Measurements from ENCODE around the gene OTULIN.

OTULIN gene

DNA sequence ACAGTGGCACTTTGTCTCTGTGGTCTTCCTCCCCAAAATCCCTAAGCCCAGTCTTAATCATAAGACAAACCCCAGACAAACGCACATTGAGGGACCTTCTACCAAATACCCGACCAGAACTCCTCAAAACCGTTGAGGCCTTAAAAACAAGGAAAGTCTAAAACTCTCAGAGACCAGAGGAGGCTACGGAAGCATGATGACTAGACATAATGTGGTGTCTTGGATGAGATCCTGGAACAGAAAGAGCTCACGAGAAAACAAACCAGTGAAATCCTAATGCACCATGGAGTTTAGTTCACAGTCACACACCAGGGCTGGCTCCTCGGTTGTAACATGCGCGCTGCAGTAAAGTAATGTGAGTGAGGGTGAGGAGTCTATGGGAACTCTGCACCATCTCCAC is 58.4 kb downstream of the OTULIN start:
- no peak for DNase-seq

DNA sequence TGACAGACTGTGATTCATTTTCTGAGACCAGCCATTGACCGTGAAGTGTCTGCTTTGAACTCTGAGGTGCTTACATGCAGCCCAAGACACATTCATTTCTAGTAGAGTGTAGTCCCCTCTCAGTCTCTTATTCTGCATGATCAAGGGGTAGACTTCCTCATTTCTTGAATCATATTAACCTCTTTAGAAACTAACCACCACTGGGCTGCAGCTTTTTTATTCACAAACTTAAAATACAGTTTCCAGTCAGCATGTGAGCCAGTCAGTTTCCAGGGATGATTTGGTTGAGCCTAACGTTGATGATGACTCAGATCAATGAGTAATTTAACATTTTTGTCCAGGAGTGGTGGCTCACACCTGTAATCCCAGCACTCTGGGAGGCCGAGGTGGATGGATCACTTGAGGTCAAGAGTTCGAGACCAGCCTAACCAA is 59.2 kb downstream of the OTULIN start:
- DNase-seq: no peak

DNA sequence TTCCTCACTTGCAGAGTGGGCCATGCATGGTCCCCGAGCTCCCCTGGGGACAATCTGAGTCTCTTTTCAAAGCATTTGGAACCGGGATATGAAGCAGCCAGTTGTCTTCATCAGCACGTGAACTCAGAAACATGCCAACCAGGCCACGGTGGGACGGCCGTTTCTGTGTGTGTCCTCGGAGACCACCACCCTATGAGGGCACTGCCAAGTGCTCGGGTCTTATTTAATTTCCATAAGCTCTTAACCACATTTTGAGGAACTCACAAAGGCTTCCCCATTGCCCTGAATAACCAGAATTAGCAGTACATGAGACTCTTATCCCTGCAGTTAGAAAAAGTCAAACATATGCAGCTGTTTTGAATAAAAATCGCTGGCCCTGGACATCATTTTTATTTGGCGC is 60.1 kb downstream of the OTULIN start:
- no peak for DNase-seq

DNA sequence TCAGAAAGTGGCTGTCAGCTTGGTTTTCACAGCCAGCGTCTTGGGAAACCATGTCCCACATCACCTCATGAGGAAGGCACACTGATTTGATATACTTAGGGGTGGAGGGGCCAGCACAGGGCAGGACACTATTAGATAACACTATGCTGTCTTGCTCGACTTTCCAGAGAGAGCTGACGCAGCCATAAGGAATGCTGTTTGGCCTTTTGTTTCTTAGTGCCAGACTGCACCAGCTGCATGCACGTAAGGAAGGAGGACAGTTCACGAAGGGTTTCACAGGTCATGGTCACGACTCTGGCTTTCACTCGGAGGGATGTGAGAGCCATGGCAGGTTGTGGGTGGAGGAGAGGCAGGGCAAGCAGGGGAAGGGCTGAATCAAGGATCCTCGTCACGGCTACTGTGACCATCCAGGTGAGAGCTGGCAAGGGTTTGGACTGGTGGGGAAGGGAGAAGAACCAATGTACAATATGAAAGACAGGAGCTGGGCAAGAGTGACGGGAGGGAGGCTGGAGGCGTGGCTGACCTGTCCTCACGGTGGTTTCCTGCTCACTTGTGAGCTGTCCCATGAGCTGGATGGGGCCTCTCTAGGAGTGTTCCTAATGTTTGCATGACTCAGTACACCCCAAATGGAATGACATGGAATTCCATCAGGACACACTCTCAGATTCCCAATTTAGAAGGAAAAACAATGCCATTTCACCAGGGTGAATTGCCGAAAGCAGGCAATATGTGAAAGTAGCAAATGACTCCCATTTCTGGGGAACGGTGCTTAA is 61.7 kb downstream of the OTULIN start:
- no peak for DNase-seq

DNA sequence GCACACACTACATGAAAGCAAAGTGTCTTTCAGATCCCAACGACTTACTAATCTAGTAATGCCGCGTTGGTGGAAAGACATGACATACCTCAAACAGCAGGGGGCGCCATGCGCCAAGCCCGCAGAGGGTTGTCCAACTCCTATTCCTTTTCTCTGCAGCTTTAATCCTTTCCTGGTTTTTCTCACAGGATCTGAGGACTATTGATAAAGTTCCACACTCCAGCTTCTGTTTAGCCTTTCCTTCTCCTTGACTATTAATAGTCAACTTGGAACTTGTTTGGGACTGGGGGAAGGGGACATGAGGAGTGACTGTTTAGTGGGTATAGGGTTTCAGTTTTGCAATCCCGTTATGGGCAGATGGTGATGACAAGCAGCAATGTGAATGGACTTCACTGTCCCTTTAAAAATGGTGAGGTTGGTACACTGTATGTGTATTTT is 62.9 kb downstream of the OTULIN start:
- peak; percentile 52 for DNase-seq

DNA sequence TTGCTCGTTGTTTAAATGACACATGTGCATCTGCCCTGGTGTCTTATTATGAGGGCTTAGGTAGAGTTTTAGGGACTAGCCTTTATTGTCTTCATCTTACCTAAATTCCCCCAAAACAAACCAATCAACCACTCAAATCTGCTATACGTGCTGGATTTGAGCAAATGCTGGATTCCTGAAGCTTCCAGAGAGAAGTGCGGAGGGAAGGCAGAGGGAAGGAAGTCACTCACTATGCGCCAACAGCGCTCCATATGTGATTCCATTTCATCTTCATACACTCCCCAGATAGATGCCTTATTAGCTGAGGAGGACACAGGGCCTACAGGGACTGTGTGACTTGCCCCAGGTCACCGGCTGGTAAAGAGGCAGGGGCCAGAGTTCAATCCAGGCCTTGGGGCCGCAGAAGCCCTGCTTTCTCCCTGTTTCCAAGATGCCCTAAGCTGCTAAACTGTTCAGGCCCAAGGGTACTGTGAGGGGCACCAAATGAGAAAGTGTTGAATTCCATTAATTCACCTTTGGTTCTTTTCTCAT is 63.5 kb downstream of the OTULIN start:
- no peak for DNase-seq

DNA sequence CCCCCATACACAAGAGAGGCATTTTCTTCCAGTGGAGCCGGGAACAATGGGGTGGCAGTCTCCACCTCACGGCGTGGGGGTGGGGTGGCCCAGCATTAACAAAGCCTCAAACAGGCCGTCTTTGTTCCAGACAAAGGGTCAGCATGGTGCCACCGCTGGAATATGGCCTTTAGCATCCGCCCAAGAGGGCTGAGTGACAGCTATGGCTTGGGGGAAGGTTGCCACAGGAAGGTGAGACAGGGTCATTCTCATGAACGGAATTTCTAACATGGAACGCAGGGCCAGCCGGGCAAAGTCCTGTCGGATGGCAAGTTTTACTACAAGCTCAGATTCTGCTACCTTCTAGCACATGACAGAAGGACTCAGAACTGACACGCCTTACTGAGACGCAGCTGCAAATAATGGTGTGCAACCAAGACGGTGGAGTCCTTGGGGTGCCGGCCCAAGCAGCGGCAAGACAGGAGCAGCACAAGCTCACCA is 64.0 kb downstream of the OTULIN start:
- no peak for DNase-seq

DNA sequence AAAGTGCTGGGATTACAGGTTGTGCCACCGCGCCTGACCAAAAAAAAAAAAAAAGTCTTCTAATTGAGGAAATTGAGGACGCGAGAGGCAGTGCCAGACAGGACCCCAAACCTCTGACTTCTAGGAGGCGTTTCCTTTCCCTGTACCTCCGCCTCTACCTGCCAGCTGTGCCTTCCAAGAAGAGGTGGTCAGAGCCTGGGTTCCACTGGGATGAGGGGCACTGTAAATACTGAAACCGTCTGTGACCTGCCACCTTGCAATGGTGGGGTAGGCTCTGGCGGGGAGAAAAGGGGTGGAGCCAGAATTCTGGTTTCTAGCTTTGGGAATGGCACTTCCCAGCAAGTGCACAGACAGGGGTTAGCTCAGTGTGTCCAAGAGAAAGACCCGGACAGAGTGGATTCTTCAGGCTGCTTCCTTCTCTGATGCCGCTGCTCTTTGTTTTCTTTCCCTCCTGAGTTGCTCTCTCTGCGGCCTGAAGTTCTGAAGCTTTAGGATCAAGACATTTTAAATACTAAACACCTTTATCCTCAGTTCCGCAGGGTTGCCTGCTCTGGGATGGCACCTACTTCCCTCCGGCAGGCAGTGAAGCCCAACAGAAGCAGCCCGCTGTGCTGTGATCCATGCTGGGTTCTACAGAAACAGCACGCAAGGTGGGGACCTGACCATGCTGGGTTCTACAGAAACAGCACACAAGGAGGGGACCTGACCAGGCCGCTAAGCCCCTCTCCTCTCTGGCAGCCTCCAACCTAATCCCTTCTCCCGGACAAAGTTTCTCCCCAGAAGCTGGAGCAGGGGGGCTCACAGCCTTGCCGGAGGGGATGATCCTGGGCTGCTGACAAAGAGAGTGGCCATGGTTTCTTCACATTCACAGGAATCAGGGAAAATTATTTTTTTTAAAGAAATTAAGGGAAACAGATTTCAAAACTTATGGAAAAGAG is 65.2 kb downstream of the OTULIN start:
- DNase-seq: no peak

DNA sequence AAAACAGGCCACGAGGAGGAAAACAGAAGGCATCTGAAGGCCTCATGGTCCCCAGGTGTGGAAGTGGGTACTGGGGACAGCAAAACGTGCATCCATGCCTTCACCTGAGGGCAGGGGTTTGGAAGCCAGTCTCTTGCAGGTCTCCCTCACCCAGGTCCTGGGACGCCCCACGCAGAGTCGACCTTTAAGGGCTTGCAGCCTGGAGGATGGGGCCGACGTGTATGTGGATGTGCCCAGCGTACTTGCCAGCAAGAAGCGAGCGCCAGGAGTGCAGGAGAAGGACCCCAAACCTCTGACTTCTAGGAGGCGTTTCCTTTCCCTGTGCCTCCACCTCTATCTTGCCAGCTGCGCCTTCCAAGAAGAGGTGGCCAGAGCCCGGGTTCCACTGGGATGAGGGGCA is 65.9 kb downstream of the OTULIN start:
- DNase-seq: no peak

DNA sequence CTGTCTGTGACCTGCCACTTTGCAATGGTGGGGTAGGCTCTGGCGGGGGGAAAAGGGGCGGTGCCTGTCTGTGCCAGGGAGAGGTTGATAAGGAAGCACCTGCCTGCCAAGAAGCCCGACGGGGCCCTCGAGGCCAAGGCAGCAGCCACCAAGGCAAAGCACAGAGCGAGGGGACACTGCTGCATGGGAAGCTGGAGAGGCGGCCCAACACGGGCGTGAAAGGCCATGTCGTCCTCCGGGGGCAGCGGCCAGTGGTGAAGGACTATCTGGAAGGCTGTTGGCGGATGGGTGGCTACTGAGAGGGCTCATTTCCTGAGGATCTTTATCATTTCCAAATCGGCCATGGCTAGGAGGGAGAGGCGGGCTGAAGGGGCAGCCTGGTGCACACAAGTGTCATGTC is 66.4 kb downstream of the OTULIN start:
- no peak for DNase-seq

DNA sequence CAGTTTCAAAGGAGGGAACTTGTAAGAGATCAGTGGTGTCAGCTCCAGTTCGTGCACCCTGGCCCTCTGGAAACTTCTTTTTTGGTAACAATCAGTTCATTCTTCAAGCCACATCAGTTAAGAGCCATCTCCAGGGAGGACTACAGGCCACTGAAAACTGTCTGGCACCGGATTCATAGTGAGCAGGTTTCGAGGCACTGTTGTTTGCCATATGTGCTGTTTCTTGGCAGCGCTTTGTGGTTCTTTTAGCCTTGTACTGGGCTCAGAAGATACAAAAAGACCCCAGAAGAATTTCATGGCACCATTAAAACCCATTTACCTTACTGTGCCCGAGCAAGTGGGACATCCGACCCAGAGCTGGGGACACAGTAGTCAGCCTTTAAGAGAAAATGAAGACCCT is 68.5 kb downstream of the OTULIN start:
- no peak for DNase-seq

DNA sequence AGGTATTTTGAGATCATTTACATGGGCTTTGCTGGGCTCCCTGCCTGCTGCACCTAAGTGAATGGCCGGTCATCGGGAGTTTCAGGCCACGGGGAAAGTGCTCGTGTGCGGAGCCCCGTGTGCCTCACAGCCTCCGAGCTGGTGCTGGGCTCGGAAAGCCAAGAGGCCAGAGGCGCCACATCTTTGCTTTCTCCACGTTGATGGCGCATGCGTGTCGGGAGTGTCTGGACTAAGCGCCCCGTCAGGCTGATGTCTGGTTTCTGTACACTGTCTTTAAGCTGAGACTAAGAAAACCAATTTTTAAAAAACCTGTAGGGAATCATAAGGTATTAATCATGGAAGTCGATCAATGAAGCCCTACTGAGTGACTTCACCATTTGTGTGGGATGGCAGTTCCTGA is 69.1 kb downstream of the OTULIN start:
- no peak for DNase-seq

DNA sequence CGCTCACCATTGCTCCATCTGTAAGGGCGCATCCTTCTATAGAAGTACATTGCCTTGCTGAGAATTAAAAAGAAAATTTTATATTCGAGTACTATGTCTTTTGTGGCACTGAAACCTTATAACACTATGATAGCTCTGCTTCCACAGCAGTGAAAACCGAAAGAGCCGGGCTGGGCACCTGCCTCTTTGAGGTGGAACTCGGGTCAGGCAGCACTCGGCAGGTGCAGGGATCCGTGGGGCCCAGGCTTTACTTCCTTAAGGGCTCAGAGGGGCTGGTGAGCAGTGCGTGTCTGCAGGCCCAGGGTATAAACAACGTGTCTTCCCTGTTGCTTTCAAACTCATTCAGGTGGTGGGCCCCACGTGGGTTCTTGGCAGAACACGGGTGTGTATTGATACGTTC is 69.9 kb downstream of the OTULIN start:
- no peak for DNase-seq

DNA sequence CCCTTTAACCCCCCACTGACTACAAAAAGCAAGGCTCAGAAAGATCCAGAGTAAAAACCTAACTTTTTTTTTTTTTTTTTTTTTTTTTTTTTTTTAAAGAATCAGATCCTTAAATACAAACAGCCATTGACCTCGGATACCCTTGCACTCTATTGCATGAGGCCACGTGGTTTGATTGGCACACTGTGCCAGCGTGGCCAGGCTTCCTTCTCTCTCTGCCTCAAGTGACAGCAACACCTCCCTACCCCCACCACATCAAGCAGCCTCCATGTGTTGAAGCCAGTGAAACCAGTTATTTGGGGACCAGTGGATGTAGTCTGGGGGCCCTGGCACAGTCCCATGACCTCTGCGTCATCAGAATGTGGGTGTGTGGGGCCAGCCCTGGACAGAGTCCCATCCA is 71.4 kb downstream of the OTULIN start:
- no peak for DNase-seq

DNA sequence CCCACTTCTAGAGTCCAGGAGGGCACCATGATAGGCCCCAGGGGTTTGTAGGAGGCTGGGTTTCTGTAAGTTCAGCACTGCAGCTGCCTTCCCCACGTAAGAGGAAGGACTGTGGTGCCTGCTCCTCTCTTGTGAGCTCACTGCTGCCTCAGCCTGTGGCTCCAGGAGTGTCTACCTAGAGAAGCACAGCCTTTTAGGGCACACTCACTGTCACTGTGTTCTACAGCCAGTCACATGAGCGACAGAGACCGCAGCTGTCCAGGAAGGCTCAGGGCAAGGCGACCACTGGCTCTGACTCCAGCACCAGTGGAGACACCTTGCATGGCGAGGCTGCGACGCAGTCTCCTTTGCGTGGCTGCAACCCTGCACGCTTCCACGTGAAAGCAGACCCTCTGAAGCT is 72.8 kb downstream of the OTULIN start:
- DNase-seq: no peak

DNA sequence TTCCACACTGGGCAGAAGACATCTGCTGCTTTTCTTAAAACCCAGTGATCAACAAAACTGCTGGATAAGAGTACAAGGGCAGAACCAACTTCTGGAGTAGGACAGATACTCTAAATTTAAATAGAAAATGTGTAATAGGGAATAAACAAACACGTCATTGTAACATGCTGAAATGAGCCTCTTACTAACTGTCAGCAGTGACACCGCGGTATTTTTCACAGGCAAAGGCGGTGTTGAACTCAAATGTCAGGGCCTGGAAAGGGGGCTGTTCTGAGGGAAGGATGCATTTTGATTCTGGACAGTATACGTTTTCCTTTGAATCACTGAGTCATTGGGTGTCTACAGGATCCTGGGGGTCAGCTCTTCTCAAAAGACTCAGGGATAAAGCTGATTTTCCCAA is 73.5 kb downstream of the OTULIN start:
- DNase-seq: no peak

DNA sequence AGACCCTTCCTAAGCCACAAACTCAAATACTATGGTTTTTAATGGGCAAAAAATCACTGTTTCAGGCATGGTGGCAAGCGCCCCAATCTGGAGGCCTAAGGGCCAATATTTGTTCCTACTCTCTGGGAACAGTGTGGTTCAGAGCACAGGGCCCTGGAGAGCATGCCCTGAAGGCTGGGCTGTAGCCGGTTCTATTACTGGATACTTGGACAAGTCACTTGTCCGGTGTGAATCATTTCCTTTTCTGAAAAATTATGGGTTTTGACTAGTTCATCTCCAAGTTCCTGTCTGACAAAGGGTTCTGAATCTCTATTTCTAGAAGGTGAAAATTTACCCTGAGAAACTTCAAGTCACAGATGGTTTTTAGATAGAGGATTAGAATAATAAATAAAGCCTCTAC is 75.0 kb downstream of the OTULIN start:
- DNase-seq: no peak

DNA sequence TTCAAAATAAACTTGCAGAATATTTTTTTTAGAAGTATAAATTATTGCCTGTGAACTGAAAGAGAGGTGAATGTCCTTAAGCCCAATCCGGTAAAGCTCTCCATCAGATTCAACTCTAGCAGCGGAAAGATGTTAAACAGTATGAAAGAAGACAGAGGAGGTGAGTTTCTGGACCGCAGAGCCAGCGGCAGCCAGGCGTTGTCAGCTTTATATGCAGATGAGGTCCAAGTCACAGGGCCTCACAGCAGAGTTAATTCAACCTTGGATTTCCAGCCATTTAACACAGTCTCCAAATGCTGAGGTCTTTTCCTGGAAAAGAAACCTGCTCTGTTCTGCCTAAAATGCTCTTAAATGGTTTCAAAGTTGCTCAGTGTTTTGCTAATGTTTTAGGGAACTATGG is 75.5 kb downstream of the OTULIN start:
- DNase-seq: no peak

DNA sequence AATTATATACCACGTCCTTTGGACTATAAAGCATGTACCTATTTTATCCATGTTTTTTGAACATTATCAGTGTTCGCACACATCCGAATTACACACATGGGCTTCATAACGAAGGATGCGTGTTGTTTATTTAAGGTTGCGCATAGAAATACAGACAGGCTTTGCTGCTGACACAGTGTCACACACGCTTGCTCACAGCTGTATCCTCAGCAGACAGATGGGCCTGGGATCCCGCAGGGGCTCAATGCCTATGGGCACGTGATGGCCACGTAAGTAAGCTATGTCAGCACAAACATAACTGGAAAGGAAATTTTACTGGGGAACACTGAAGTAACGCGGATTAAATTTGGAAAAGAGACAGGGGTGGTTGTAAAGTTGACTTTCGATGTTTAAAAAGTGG is 76.6 kb downstream of the OTULIN start:
- no peak for DNase-seq

DNA sequence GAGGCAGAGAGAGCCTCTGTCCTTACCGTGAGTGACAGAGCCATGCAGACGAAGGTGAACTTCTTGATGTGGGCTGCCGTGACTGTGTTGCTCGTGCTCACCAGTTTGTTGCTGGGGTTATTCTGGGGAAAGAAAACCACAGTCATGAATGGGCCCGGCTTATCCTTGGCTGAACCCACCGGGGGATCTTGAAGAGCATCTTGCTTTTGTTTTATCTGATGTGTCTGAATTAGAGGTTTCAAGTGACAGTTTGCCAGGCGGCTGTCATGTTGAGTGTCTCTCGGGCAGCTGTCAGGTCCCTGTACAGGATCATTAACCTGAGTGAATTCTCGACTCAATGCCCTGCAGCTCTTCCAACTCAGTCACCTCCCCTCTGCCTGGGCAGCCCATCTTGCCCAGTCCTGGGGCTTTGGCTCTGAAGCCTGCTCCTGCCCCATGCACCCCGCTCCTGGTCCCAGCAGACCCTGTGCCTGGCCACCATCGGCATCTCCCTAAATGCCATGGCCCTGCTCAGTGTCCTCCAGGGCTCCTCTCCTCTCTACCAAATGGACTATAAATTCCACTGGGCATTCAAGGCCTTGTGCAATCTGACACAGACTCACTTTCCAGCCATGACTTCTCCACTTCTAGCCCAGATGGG is 77.4 kb downstream of the OTULIN start:
- DNase-seq: no peak

DNA sequence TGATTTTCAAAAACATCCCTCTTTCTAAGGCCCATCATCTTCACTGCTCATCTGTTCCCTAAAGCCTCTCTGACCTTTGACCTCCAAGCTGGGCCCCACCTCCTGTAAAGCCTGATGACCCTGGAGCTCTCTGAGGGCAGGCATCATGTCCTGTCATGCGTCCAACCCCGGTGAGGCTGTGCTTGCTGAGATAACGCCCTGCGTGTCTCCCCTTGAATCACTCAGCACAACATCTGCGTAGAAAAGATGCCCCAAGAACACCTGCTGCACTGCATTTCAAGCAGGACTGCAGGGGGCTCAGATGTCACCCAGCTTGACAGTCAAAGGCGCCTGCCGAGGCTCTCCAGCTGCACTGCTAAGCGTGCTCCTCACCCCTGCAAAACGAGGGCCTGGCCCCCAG is 78.0 kb downstream of the OTULIN start:
- DNase-seq: no peak

DNA sequence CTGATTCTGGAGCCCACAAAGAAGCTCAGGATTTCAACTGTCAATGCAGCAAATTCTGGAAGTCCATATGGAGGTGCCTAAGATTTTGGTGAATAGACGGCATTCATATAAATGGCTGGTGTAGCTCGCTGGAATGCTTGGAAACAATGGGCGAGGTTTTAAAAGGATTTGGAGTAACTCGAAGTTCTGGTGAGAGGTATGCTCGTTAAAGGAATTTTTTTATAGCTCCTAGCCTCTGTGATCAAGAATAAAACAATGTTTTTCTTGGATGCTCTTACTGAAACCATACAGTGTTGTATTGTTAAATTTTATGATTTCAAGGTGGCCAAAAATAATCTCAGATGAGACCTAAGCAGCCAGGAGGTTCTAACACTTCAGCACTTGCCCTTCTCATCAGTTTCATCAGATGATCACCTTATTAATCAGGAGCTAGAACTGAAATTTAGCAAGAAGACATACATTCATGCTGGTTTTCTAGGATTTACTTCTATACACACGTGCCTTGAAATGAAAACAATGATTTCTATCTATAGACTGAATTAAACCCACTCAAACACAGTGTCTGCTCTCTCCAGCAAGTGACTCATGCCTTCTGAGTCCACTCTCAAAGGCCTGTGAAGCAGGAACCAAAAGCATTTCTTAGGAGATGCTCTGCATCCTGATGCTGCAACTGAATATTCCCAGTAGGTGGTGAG is 79.2 kb downstream of the OTULIN start:
- DNase-seq: no peak

All from NCI-H1436 (cell line).